GM12801 (cell line): ENCODE data around the gene CPXM2.

Experiments used
- TF ChIP-seq, protein P1 (sequence below): IDR thresholded peaks from one replicate; pipeline ENCODE4 v1.5.1; 2011; ENCODE audit warnings: control low read depth; ENCODE audit not compliant: insufficient read length; ENCODE audit errors: extremely low read depth

Gene CPXM2

DNA sequence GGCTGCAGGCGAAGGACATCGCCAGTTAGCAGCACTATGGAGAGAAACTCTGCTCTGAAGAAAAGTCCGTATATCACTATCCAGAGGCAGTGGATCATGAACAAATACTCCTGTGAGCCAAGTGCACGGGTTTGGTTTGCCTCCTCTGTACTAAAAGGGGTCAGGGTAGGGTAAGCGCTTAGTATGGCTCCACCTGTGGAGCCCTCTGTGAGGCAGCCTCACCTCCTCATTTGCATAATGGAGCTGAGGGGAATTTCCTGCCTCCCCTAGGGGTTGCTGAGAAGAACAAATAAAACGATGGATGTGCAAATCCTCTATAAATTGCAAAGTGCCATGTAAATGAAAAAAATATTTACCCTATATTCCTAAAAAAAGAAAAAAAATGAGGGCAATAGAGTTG lies 162.1 kb downstream of the CPXM2 start:
- TF ChIP-seq, protein P1, sequence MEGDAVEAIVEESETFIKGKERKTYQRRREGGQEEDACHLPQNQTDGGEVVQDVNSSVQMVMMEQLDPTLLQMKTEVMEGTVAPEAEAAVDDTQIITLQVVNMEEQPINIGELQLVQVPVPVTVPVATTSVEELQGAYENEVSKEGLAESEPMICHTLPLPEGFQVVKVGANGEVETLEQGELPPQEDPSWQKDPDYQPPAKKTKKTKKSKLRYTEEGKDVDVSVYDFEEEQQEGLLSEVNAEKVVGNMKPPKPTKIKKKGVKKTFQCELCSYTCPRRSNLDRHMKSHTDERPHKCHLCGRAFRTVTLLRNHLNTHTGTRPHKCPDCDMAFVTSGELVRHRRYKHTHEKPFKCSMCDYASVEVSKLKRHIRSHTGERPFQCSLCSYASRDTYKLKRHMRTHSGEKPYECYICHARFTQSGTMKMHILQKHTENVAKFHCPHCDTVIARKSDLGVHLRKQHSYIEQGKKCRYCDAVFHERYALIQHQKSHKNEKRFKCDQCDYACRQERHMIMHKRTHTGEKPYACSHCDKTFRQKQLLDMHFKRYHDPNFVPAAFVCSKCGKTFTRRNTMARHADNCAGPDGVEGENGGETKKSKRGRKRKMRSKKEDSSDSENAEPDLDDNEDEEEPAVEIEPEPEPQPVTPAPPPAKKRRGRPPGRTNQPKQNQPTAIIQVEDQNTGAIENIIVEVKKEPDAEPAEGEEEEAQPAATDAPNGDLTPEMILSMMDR = no peak

DNA sequence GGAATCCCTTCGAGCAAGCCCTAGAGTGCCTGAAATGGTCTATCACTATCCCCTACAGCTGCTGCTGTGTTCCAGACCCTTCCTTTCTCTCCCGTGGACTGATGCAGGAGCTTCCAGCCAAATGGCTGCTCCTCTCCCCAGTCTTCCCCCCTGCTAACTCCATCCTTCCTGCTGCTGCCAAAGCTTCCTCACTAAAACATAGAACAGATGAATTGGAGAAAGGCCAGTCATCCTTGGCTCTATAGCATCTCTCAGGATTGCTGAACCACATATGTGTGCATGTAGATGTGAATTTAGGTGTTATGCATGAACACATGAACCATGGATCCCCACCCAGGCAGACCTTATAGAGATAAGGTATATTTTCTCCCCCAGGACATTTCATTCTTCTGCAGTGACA lies 164.8 kb downstream of the CPXM2 start:
- TF ChIP-seq, protein P1 = no peak

DNA sequence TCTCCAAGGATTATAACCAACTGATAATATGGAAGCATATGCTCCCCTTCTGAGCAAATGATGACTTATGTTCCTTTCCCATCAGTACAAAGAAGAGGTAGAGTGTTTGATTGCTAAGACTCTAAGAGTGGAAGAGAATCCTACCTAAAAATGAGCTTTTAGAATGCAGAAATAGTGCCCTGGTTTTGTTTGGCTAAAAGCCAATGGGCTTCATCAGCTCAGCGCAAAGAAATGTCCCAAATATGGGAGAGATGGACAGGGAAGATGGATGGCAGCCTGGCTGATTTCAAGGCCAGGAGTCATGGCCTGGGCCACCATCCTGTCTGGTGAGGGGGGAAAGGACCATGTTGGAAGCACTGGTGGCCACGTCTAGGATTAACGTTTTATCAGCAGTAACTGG lies 165.2 kb downstream of the CPXM2 start:
- TF ChIP-seq, protein P1 = no peak

DNA sequence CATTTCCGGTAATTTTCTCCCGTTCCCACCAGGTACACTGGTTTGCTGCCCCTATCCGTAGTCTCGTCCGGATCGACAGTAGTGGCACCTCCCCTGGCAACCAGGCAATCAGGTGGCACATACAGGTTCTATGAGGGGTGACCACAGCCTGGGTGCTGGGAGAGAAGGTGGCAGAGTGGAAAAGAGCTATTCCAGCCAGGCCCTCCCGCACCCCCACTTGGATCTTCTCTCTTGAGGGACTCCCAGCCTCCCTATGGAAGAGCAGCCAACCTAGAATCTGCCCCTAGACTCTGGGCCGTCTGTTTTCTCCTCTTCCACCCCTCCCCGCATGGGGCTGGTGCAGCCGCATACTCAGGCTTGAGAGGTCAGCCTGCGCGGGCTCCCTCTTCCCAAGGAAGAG lies 166.9 kb downstream of the CPXM2 start:
- TF ChIP-seq, protein P1 = no peak

DNA sequence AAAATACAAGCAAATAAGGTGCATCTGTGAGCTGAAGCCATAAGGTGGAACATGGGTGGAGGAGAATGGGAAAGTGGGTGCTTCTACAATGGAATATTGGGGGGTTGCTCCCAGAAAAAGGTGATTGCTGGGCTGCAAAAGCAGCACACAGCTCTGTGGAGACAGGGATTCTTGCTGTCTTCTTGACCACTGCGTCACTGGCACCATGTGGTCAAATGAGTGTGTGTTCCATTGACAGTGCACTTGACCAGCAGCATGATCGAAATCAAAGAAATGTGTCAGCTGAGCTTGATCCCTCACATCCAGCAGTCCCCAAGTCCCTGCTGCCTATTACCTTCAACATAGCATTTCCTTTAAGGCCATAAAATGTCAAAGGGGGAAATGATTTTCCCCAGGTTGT lies 169.3 kb downstream of the CPXM2 start:
- TF ChIP-seq, protein P1 = no peak

DNA sequence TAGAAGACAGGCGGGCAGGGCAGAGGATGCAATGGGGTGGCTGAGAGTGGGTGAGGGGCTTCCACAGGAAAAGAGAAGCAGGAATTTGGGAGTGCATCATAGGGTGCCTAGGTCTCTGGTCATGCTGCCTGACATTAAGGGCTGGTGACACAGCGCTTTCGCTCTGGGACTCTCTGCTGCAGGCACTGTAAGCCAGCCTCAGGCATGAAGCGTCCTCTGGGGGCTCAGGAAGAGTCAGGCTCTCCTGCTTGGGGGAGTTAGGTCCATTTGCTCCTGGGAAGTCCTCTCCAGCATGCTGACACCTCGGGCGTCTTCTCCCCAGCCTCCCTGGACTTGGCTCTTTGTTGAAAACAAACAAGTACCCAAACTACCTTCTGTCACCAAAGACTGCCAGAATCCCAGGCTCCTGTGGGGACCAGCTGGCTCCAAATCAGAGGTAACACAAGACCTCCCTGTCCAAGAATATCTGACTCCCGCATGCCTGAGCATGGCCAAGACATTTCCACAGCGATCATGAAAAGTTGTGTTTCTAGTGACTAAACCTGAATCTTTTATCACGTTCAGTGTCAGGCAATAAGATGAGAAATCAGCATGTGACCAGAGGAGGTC lies 170.1 kb downstream of the CPXM2 start:
- TF ChIP-seq, protein P1 = no peak

DNA sequence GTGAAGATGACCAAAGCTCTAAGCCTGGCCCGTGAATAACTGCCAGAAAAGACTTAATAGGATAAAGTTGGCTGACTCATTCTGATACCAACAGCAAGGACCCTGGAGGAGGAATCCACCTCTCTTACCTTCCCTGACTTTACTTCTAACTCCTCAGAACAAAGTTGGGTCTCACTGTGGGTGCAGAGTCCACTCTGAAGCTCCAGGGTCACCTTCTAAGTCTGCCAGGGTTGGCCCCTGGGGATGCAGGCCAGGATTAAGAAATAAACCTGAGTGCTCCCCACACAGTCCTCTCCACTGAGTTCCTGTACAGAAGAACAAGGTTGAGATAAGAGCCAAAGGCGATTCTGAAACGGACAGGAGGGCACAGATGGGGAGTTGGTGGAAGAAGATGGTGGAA lies 171.1 kb downstream of the CPXM2 start:
- TF ChIP-seq, protein P1 = no peak
